Pons (tissue), 1 donor: ENCODE data around the gene AIF1L.

Experiments
- DNase-seq: peaks from one replicate; pipeline ENCODE4 v3.0.0-alpha.2; 2016; ENCODE audit warnings: low spot score

The AIF1L gene

DNA sequence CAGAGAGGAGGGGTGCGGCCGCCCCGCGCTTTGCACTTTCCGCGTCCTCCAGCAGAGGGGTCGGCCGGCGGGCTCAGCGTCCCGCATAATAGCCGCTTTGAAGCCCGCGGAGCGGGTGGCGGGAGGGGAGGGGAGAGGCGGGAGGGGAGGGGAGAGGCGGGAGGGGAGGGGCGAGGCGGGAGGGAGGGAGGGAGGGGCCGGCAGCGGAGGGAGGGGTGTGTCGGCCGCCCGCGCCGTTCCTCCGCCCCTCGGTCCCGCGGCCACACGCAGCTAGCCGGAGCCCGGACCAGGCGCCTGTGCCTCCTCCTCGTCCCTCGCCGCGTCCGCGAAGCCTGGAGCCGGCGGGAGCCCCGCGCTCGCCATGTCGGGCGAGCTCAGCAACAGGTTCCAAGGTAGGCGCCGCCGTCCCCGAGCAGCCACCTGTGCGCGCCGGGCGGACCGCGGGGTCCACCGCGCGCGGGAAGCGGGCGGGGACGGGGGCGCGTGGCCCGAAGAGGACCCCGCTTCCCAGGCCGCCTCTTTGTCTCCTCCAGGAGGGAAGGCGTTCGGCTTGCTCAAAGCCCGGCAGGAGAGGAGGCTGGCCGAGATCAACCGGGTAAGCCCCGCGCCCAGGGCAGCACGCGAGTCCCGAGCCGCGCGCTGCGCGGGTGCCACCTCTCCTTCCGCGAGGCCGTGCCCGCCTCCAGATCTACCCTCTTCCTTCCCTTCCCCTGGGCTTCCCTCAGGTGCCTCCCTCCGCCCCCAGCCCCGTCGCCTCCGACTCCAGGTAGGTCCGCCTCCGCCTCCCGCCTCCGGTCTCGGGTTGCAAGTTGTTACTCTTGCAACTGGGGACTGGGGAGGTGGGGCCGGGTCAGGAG lies at the start of gene AIF1L:
Gene AIF1L (plus strand): TSS at position 263 of the 857 bp plus-strand sequence. CDS start 99 bp downstream, at position 362.
- peak; percentile 71 for DNase-seq

DNA sequence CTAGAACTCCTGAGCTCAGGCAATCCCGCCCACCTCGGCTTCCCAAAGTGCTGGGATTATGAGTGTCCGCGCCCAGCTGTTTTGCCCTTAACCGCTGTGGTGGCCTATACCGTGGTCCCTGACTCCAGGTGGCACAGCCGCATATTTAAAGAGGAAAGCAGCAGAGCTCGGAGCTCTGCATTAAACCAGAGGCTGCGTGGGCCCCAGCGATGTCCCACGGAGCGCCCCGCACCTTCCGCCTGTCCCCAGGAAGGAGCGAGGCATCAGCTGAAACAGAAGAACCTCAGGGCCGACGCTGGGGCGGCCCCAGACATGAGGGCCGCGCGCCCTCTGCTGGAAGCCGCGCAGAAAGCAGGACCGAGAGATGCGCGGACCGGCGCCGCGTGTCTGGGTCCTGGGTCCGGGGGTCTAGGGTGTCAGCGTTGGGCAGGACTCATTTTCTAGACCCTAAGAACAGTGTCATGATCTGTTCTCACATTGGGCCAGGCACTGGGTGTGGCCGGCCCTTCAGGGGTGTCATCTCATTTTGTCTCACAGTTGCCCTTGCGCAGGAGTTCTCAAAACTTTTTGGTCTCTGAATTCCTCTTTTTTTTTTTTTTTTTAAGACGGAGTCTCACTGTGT lies 49.6 kb upstream of the AIF1L start:
- DNase-seq: peak; percentile 60

DNA sequence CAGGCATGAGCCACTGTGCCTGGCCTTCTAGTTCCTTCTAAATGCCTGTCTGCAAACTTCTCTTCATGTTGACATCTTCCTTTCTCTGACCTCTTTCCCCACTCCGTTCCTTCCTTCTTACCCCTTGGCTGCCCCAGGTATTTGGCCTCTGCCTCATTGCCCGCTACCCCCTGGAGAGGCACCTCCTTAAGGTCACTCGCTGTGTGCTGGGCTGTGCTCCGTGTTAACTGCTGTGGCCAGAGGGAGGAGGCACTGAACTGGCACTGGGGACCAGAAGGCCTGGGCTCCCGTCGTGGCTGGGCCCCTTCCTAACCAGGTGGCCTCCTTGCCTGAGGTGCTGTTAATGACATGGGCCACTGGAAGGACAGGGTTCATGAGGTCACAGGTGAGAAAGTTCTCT lies 48.0 kb upstream of the AIF1L start:
- no peak for DNase-seq

GRCh38 chr9:131048820-131049219 lies 47.5 kb upstream of the AIF1L start:
- no peak for DNase-seq

- DNase-seq: no peak
Observed at GRCh38 chr9:131049829-131050715, 46.3 kb upstream of the AIF1L start.

GRCh38 chr9:131050831-131051230 lies 45.5 kb upstream of the AIF1L start:
- no peak for DNase-seq

GRCh38 chr9:131051592-131052517 lies 44.5 kb upstream of the AIF1L start:
- no peak for DNase-seq

- DNase-seq: peak; percentile 95
Observed at GRCh38 chr9:131053896-131054295, 42.4 kb upstream of the AIF1L start.

- DNase-seq: no peak
Observed at GRCh38 chr9:131056781-131057506, 39.4 kb upstream of the AIF1L start.

DNA sequence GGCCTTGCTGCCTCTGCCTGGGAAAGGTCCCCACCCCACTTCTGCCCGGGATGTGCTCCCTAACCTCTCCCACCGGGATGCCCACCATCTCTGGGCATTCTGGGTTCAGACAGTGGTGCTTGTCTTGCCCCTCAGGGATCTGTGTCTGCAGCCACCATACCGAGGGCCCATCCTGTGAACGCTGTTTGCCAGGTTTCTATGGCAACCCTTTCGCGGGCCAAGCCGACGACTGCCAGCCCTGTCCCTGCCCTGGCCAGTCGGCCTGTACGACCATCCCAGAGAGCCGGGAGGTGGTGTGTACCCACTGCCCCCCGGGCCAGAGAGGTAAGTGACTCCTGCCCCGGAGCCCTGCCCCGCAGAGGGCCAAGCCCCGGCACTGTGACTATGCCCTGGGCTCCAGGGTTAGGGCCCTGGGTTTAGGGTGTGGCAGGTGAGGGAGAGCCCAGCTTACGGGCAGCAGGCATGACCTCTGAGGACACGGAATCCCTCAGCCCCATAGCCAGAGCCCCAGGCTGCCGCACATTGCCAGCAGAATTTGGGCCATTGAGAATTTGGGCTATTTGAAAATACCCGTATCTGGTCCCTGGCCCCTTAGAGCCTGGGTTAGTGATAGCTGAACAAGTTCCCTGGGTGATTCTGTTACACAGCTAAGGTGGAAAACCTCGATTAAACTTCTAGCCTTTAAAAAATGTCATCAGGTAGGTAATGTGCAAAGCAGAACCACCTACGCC lies 35.3 kb upstream of the AIF1L start:
- DNase-seq: no peak

DNA sequence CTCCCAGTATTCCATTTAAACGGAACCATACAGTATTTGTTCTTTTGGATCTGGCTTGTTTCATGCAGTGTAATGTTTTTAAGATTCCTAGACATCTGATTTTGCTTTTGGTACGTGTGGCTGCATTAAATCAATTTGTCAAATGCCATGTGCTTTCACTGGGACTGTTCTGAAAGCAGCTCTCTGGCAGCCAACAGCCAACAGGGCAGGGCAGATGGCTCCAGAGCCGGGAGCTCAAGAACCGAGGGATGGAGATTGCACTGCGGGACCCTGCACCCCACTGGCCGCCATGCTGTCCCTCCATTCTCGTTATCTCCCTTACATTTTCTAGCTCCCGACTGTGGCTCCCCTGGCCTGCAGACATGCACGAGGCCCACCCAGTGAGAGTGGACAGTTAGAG lies 33.4 kb upstream of the AIF1L start:
- DNase-seq: no peak

- no peak for DNase-seq
Observed at GRCh38 chr9:131065599-131065998, 30.7 kb upstream of the AIF1L start.

DNA sequence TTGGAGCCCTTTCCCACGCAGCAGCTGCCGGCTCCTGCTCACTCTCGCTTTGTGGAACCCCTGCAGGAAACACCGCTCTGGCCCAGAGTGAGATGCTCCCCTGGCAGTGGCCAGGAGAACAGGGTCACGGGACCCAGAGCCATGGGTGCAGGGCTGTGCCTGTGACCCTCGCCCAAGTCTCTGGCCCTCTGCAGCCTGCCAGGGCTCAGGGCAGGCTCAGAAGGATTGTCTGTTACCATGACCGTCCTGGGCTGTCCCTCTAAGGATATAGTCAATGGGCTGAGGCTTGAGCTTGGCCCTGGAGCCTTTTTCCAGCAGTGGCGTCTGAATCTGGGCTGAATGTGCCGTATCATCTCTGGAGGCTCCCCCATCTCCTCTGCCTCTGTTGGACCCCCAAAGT lies 28.7 kb upstream of the AIF1L start:
- DNase-seq: no peak

DNA sequence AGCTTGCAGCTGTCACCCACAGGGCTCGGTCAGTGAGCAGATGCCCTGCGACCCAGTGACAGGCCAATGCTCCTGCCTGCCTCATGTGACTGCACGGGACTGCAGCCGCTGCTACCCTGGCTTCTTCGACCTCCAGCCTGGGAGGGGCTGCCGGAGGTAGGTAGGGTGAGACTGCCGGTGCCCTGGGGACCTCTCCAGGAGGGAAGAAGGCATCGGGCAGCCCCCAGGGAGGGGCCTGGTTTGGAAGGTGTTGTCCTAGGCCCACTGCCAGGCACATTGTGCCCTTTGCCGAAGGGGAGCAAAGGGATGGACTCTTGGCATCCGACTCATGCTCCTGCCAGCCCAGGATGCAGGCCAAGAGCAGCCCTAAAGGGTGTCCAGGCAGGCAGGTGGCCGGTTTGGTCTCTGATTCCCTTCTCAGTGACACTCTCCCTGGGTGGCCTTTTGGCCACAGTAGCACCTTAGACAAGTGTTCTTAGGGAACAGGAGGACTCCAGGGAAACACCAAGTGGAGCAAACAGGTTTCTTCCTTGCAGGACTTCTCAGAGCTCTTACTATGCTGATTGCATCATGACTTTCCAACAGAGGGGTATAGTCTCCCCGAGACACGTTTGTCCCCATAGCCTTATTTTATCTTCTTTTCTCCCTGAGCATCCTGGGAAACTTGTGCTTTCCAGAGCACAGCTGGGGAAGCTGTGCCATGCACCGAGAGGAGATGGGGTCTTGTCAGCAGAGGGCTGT lies 28.1 kb upstream of the AIF1L start:
- no peak for DNase-seq

- no peak for DNase-seq
Observed at GRCh38 chr9:131069699-131070098, 26.6 kb upstream of the AIF1L start.

DNA sequence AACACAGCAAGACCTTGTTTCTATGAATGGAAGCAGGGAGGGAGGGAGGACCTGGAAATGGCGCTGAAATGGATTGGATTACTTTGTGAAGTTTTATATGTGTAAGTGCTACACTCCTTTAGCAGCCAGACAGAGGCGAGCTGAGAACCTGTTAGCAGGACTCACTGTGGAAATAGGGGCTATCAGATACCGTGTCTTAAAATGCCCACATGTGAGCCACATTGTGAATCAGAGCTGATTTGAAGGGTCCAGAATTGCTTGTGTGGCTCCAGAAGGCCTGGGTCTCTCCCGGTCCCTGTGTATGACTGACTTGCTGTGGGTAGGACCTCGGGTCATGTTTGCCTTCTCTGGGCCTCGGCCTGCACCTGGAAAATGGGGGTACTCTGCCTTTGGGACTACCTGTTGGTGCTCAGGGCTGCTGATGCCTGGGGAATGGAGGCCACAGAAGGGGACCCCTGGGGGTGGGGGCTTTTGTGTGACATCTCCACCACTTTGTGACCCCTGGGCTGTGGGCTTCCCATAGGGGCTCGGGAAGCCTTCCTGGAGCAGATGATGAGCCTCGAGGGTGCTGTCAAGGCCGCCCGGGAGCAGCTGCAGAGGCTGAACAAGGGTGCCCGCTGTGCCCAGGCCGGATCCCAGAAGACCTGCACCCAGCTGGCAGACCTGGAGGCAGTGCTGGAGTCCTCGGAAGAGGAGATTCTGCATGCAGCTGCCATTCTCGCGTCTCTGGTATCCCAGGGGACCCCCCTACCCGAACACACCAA lies 24.0 kb upstream of the AIF1L start:
- DNase-seq: no peak

DNA sequence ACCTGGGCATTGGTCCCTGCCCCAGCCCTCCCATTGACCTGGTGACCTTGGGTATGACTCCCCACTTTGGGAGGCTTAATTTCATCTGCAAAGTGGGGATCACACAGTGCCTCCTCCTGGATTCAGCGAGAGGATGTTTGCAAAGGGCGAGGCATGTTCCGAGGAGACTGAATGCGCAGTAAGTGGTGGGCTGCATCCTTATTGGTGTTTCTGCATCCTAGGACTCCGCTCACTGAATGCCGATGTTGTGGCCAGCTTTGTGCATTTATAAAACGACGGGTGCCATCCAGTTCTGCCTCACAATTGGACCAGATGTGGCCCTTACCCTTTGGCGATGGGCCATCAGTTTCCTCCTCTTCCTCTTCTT lies 23.5 kb upstream of the AIF1L start:
- no peak for DNase-seq

DNA sequence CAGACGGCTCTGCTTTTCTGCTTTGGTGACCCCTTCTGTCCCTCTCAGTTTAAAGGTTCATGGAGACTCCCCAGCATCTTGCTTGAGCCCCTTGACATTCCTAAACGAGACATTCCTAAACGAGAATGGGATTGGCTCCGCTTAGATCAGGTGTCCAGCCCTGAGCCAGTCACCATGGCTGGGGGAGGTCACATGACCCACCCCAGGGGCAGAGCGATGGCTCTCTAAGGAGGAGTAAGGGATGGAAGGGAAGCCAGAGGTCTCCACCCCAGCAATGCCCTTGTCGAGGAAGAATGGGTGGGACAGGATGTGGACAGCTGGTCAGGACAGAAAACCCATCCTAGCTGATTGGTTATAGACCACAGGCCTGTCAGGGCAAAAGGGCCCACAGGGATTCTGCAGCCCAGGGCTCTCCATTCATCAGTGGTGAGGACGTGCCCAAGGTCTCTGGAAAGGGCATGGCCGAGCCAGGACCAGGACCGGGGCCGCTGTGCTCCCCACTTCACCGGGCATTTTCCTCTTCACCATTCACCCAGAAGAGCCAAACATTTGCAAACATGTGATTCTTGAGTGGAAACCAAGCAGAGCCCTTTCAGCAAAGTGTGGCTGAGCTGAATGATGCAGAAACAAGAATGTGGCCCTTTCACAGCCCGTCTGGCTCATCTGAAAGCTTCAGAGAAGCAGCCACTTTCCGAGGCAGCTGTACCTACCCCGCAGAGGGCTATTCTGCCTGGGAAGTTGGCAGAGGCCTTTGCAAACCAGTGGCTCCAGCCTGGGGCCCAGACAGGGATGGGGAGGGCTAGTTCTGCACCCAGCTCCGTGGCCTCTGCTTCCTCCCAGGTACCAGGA lies 19.8 kb upstream of the AIF1L start:
- DNase-seq: peak; percentile 72
